GM18505 (cell line): Measurements from ENCODE around the gene FAM222B.

Experiments used
- ATAC-seq: cut with Tn5 transposase; IDR thresholded peaks from one replicate; pipeline ENCODE4 v1.9.1; 2021; ENCODE audit not compliant: unreplicated experiment
- POLR2A ChIP-seq: IDR thresholded peaks from 4 replicates; pipeline ENCODE4 v1.6.1; 2011; ENCODE audit warnings: borderline replicate concordance; ENCODE audit not compliant: insufficient read depth, insufficient read length; ENCODE audit errors: extremely low read depth

The FAM222B gene

GRCh38 chr17:28759256-28759865, 83.2 kb downstream of the FAM222B start:
- TF ChIP-seq POLR2A, result no peak
- ATAC-seq, result no peak

GRCh38 chr17:28758411-28759121, 84.0 kb downstream of the FAM222B start:
- no peak for TF ChIP-seq POLR2A
- no peak for ATAC-seq

- TF ChIP-seq POLR2A, result no peak
- ATAC-seq, result no peak
These were observed 86.4 kb downstream of the FAM222B start for GRCh38 chr17:28756049-28756804.

- TF ChIP-seq POLR2A, result no peak
- no peak for ATAC-seq
These were observed 87.1 kb downstream of the FAM222B start for GRCh38 chr17:28755486-28755885.

GRCh38 chr17:28751600-28752366, 90.8 kb downstream of the FAM222B start:
- no peak for ATAC-seq
- no peak for TF ChIP-seq POLR2A

- peak; percentile 63 for ATAC-seq
- TF ChIP-seq POLR2A, result peak; percentile 20
These were observed 92.2 kb downstream of the FAM222B start for GRCh38 chr17:28750178-28751047.

- TF ChIP-seq POLR2A, result no peak
- ATAC-seq, result no peak
These were observed 92.9 kb downstream of the FAM222B start for GRCh38 chr17:28749516-28750177.

- no peak for ATAC-seq
- no peak for TF ChIP-seq POLR2A
These were observed 93.6 kb downstream of the FAM222B start for GRCh38 chr17:28748852-28749515.

- ATAC-seq, result no peak
- TF ChIP-seq POLR2A, result no peak
These were observed 94.5 kb downstream of the FAM222B start for GRCh38 chr17:28747801-28748750.

GRCh38 chr17:28747051-28747691, 95.4 kb downstream of the FAM222B start:
- no peak for ATAC-seq
- TF ChIP-seq POLR2A, result no peak
